Activated effector memory CD4-positive, alpha-beta T cell treated with Interleukin-2 at 50 U/mL for 16 hours (primary cell): ENCODE results near the gene MYOF.

ENCODE experiments used
- DNase-seq: peaks from one replicate; pipeline ENCODE4 v3.0.0-alpha.2; 2020

The MYOF gene

GRCh38 chr10:93482145-93482834, at the start of gene MYOF:
Gene MYOF, minus strand, starts transcription at chr10:93482334. Its CDS starts 140 bp downstream, at chr10:93482194.
- no peak for DNase-seq

- no peak for DNase-seq
Observed at GRCh38 chr10:93518531-93518930, 36.4 kb upstream of the MYOF start.

GRCh38 chr10:93516006-93516380, 33.9 kb upstream of the MYOF start:
- no peak for DNase-seq

- DNase-seq, result no peak
Observed at GRCh38 chr10:93515071-93516005, 33.2 kb upstream of the MYOF start.

- no peak for DNase-seq
Observed at GRCh38 chr10:93514521-93514920, 32.4 kb upstream of the MYOF start.

GRCh38 chr10:93513091-93513490, 31.0 kb upstream of the MYOF start:
- no peak for DNase-seq

- no peak for DNase-seq
Observed at GRCh38 chr10:93512565-93512964, 30.4 kb upstream of the MYOF start.

GRCh38 chr10:93509816-93510215, 27.7 kb upstream of the MYOF start:
- DNase-seq, result no peak

GRCh38 chr10:93505075-93505474, 22.9 kb upstream of the MYOF start:
- no peak for DNase-seq

GRCh38 chr10:93503075-93503474, 20.9 kb upstream of the MYOF start:
- no peak for DNase-seq

GRCh38 chr10:93501650-93502049, 19.5 kb upstream of the MYOF start:
- DNase-seq, result no peak

GRCh38 chr10:93498166-93498565, 16.0 kb upstream of the MYOF start:
- DNase-seq, result no peak

GRCh38 chr10:93496322-93497041, 14.3 kb upstream of the MYOF start, which contains the start of gene CEP55:
Gene CEP55, plus strand, starts transcription at chr10:93496612. Its CDS starts 3,440 bp downstream, at chr10:93500052.
- DNase-seq, result peak; percentile 96

- DNase-seq, result peak; percentile 19
Observed at GRCh38 chr10:93495654-93496321, 13.7 kb upstream of the MYOF start.

- no peak for DNase-seq
Observed at GRCh38 chr10:93494494-93494893, 12.4 kb upstream of the MYOF start.

GRCh38 chr10:93493162-93493561, 11.0 kb upstream of the MYOF start:
- DNase-seq, result no peak

GRCh38 chr10:93491602-93492121, 9.5 kb upstream of the MYOF start:
- DNase-seq, result no peak

- no peak for DNase-seq
Observed at GRCh38 chr10:93488956-93489528, 6.9 kb upstream of the MYOF start.

- no peak for DNase-seq
Observed at GRCh38 chr10:93485690-93486089, 3.6 kb upstream of the MYOF start.

GRCh38 chr10:93481637-93482144, 443 bp downstream of the MYOF start:
- DNase-seq, result no peak

GRCh38 chr10:93478873-93479272, 3.3 kb downstream of the MYOF start:
- no peak for DNase-seq

GRCh38 chr10:93476756-93477155, 5.4 kb downstream of the MYOF start:
- DNase-seq, result no peak
